ENCODE results near the gene WDR36. TPM values are rescaled to one million over a fixed set of nuclear protein-coding genes. Genes with fewer than 3 reads are reported as not detected.

The WDR36 gene
- total RNA-seq, 4 donors from 2014 or later, result 17.1 to 53.8 (median 34.3) TPM

DNA sequence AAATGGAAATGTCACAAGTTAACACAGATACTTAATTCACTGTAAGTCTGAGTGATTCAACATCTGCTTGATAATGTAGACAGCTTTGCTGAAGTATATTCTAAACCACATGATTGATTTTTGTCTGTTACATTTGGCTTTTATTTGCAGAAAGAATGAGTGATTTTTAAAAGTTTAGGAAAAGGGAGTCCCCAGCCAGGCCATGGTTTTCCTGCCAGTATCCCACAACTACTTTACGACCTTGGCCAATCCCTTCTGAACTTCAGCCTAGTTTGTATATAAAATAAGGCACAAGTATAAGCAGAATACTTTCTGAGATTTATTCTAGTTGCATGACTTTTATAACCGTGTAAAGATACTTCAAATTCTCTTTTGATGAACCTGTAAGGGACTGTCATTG is 27.1 kb downstream of the WDR36 start:
- TF ChIP-seq, protein P1, sequence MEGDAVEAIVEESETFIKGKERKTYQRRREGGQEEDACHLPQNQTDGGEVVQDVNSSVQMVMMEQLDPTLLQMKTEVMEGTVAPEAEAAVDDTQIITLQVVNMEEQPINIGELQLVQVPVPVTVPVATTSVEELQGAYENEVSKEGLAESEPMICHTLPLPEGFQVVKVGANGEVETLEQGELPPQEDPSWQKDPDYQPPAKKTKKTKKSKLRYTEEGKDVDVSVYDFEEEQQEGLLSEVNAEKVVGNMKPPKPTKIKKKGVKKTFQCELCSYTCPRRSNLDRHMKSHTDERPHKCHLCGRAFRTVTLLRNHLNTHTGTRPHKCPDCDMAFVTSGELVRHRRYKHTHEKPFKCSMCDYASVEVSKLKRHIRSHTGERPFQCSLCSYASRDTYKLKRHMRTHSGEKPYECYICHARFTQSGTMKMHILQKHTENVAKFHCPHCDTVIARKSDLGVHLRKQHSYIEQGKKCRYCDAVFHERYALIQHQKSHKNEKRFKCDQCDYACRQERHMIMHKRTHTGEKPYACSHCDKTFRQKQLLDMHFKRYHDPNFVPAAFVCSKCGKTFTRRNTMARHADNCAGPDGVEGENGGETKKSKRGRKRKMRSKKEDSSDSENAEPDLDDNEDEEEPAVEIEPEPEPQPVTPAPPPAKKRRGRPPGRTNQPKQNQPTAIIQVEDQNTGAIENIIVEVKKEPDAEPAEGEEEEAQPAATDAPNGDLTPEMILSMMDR (IDR thresholded peaks at IDR 0.05; ENCODE audit: low read depth), result no peak

DNA sequence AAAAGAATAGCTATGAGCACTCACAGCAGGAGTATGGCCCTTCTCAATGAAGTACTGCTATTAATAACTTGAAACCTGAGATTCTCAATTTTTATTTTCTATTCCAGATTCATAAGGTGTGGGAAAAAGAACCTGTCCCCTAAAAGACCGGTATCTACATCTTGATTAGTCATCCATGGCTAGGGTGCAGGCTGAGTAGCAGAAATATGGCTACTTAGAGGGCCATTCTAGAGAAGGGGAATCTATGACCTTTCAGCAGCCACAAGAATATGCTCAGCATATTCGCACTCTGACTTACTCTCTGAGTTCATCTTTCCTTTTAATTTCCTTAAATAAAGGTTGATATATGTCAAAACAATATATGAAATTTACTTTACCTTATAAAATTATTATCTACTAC is 27.7 kb downstream of the WDR36 start:
- TF ChIP-seq, protein P1 (IDR thresholded peaks at IDR 0.05; ENCODE audit: low read depth), result no peak

DNA sequence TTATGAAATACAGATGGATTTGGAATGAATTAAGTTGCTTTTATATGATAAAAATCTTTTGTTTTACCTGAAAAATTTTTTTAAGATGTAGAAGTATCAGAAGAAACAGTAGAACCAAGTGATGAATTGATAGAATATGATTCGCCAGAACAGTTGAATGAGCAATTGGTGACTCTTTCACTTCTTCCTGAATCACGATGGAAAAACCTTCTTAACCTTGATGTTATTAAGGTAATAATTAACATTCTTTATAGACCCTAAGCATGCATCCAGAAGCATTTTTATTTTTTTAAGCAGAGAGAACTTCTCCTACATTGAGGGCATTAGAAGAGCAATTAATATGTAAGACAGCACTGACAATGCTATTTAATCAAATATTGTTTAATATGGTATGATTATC is 28.8 kb downstream of the WDR36 start:
- TF ChIP-seq, protein P1 (IDR thresholded peaks at IDR 0.05; ENCODE audit: low read depth), result no peak

DNA sequence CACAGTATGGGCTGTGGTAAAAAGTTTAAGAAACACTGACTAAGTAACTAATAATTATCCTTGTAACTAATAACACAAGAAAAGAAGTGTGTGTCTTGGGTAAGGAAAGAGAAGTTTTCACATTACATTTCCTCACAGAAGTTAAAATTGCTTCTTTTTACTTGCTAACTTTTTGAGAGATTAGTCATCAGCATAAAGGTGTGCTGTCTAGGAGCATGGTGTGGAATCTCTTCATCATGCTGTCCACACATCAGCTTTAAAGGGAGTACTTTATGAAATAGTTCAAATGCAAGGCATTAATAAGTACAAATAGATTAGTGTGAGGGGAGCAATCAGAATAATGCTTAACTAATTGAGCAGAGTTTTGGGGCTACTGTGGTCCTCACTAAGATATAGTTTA is 29.8 kb downstream of the WDR36 start:
- TF ChIP-seq, protein P1 (IDR thresholded peaks at IDR 0.05; ENCODE audit: low read depth), result no peak

DNA sequence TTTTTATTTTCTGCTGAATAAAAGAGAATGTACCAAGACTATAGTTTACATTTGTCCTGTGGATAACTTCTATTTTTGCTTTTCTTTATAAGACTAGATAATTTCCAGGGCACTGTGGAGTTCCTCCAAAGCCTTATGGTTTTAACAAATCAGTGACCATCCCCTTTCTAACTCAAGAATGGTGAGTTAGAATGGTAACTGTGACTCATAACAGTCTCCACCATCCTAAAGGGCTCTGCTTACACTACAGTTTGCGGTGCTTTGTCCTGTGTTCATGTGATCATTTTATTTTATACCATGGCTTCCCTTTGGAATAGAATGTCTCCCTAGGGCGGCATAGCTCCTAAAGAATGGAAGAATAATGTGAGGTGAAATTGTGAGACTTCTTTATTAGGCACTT is 30.2 kb downstream of the WDR36 start:
- TF ChIP-seq, protein P1 (IDR thresholded peaks at IDR 0.05; ENCODE audit: low read depth), result no peak

DNA sequence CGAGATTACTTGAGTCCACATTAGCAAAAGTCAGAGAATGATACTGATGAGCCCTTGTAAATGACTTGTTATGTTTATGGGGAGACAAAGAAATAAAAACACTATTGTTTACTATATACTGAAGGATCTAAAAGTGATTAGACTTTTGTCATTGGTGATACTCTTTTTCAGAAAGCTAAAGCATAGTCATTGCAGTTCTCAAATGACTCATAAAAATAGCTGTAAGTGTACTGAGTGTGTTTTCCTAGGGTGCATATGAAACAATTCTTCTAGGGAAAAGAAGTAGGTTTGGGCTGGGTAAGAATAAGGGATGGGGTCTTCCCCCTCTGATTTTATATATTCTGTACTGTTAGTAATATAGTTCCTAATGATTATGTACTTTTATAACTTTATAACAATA is 32.6 kb downstream of the WDR36 start:
- TF ChIP-seq, protein P1 (IDR thresholded peaks at IDR 0.05; ENCODE audit: low read depth), result no peak

DNA sequence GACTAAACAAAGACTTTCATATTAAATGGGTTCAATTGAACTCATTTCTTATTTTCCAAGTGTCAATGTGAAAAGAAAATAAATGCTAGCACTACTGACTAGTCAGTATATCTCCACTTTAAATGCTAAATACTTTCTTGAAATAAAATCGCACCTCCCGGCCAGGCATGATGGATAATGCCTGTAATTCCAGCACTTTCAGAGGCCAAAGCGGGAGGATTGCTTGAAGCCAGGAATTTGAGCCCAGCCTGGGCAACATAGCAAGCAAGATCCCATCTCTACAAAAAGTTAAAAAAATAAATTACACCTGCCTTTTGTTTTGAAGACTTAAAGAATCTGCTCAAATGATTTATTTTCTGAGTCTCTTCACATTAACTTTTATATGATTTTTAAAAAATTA is 34.7 kb downstream of the WDR36 start:
- TF ChIP-seq, protein P1 (IDR thresholded peaks at IDR 0.05; ENCODE audit: low read depth), result no peak
